Panc1 (cell line): Measurements from ENCODE around the gene CNOT6L. TPM values are rescaled to one million over a fixed set of nuclear protein-coding genes. Genes with fewer than 3 reads are reported as not detected.

Source experiments
- ATAC-seq: fragments of 200-7000 bp; cut with Tn5 transposase; 2 replicates; pipeline ENCODE4 v1.9.1; 2020; ENCODE audit warnings: mild to moderate bottlenecking, moderate library complexity
- BruUV-seq: library from RNA; stranded (reverse); fragments of 400-500 nt; replicated peaks from 2 replicates; lab custom pipeline; 2021; lab: Mats Ljungman, UMichigan
- CTCF ChIA-PET: fragments of 300-600 bp; sonication (Branson Sonifier 250); formaldehyde crosslinking; loops from one replicate; lab custom pipeline; 2022; ENCODE audit warnings: antibody characterized with exemption; lab: Charles Lee
- POLR2A ChIA-PET: fragments of 300-600 bp; sonication (Branson Sonifier 250); formaldehyde crosslinking; loops from one replicate; lab custom pipeline; 2022; ENCODE audit warnings: antibody characterized with exemption; lab: Charles Lee
- DNase-seq: peaks from one replicate; pipeline ENCODE4 v3.0.0-alpha.2; 2010; ENCODE audit warnings: low read depth, low spot score
- H3K27ac ChIP-seq: 2 replicates; pipeline ENCODE4 v1.5.1; 2011; ENCODE audit warnings: mild to moderate bottlenecking, low read length, inconsistent platforms
- H3K27me3 ChIP-seq: fragments of 200-500 bp; sonication (Bioruptor generic); 2 replicates; pipeline ENCODE4 v1.6.0; 2014; ENCODE audit warnings: low read length, inconsistent platforms; ENCODE audit not compliant: control insufficient read depth, insufficient read depth
- H3K36me3 ChIP-seq: fragments of 200-500 bp; sonication (Bioruptor generic); 2 replicates; pipeline ENCODE4 v1.5.1; 2014; ENCODE audit warnings: inconsistent platforms, mild to moderate bottlenecking, low read length, moderate library complexity; ENCODE audit not compliant: control insufficient read depth, insufficient read depth
- H3K4me1 ChIP-seq: 2 replicates; pipeline ENCODE4 v1.5.1; 2011; ENCODE audit warnings: inconsistent platforms, mild to moderate bottlenecking, low read length, moderate library complexity; ENCODE audit not compliant: control insufficient read depth, insufficient read depth
- H3K4me3 ChIP-seq, 2 experiments: 2 replicates each; pipeline ENCODE4 v1.5.1; 2011 to 2012; ENCODE audit warnings: low read depth in 2 of 2, low read length in 2 of 2, mild to moderate bottlenecking in 2 of 2, inconsistent platforms in 1 of 2, moderate library complexity in 1 of 2
- H3K9me3 ChIP-seq: fragments of 200-500 bp; sonication (Bioruptor generic); 2 replicates; pipeline ENCODE4 v1.5.1; 2014; ENCODE audit warnings: low read depth, mild to moderate bottlenecking, inconsistent platforms, low read length, moderate library complexity; ENCODE audit not compliant: control insufficient read depth, insufficient read depth
- CTCF ChIP-seq: fragments of 450-650 bp; IDR thresholded peaks from 2 replicates; pipeline ENCODE4 v1.5.1; 2017; ENCODE audit warnings: mild to moderate bottlenecking
- POLR2AphosphoS5 ChIP-seq: IDR thresholded peaks from 2 replicates; pipeline ENCODE4 v1.6.1; 2012; ENCODE audit warnings: mild to moderate bottlenecking, low read depth, low read length, moderate library complexity
- REST ChIP-seq, 2 experiments: IDR thresholded peaks; 2 replicates each; pipeline ENCODE4 v1.6.1; 2011 to 2012; ENCODE audit warnings: low read depth in 2 of 2, control low read depth in 1 of 2, low read length in 1 of 2, mild to moderate bottlenecking in 1 of 2, moderate library complexity in 1 of 2; ENCODE audit not compliant: insufficient read depth in 1 of 2
- SIN3A ChIP-seq: IDR thresholded peaks from 2 replicates; pipeline ENCODE4 v1.6.1; 2012; ENCODE audit warnings: low read depth, mild to moderate bottlenecking, low read length, moderate library complexity, borderline replicate concordance; ENCODE audit not compliant: insufficient read depth
- TCF7L2 ChIP-seq: IDR thresholded peaks from 2 replicates; pipeline ENCODE4 v1.6.1; 2011; ENCODE audit warnings: mild to moderate bottlenecking, low read depth, low read length, inconsistent platforms
- in situ Hi-C: cut with HindIII; loops from 2 replicates; pipeline ENCODE4 v1.10.0; 2016; ENCODE audit warnings: low sequenced_read_pairs, low pct_unique_long_range_greater_than_20kb
- intact Hi-C: fragments of 100-400 bp; cut with micrococcal nuclease; formaldehyde crosslinking; loops from one replicate; pipeline ENCODE4 v1.10.0; 2022; ENCODE audit not compliant: unreplicated experiment
- total RNA-seq: library from RNA; stranded (reverse); gene quantifications from one replicate; pipeline ENCODE4 v1.2.1, GENCODE V29; 2021; ENCODE audit not compliant: unreplicated experiment

The CNOT6L gene
- total RNA-seq, 1 experiment from 2014 or later, result 18.3 TPM

DNA sequence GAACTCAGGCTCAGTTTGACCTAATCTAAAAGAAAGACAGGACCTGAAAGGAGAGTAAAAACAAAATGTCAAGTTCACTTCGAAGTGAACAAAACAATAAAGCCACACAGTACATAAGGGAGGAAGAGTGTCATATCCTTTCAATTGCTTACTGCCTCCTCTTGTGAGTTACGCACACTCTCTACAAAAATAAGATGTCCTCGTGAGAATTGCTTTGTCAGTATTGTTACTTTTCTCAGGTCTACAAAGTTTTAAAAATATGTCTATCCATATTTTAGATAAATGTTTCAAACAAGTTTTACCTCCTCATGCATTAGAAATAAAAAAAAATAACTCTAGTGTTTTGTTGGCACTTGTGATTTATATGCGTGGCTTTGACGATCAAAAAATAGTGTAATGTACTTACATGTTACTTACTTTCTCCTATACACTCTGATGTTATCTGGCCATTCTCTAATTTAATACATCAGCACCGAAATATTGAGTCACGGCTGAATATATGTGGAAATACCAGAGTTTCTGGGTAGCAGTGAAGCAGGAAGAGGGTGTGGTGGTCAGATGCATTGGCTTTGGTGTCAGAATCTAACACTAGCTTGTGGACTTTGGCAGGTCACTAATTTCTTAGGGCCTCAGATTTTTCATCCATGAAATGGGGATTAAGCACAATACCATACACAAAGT is 35.4 kb upstream of the CNOT6L start:
- no peaks in the 10 kb centered on the region for H3K9me3 ChIP-seq
- TF ChIP-seq REST (IDR thresholded peaks at IDR 0.05; ENCODE audit: insufficient read depth in 1 of 2, low read depth in 2 of 2, low read length in 1 of 2) (no peak), CTCF (no peak), SIN3A (no peak), TCF7L2 (no peak), POLR2AphosphoS5 (no peak)
- no peak overlapping the region for H3K27ac ChIP-seq
- ChIA-PET POLR2A (no interaction called here), CTCF (no interaction called here)
- H3K4me3 ChIP-seq, result no peak overlapping the region
- intact Hi-C loops (no loop called here), in situ Hi-C loops (no loop called here)
- ATAC-seq (no peak), DNase-seq (no peak)
- no peaks in the 10 kb centered on the region for H3K4me1 ChIP-seq
- no TSS peak for BruUV-seq
- no peaks in the 10 kb centered on the region for H3K36me3 ChIP-seq
- no peaks in the 10 kb centered on the region for H3K27me3 ChIP-seq

DNA sequence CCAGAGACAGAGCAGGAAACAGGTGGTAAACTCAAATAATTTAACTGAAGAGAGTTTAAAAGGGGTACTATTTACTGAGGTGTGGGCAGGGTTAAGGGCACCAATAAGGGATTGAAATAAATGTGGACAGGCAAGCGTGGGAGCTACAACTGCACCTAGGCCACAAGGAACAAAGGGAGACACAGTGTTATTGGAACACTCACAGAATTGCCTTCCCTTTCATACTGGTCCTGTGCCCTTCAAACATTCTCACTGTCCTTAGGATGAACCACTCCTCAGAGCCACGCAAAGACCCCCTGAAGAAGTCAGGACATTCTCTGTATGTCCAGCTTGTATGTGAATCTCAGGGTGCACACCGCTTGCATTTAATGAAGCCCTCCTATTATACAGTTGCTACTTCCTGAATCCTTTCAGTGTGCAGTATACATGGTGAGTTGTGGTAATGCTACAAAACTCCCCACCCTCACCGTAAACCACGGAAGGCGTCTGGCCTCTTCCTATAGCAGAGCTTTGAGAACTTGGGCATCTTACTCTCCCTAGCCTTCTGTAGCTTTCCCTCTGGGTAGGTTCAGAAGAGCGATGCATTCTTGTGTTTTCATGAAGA is 33.8 kb upstream of the CNOT6L start:
- intact Hi-C loops (no loop called here), in situ Hi-C loops (no loop called here)
- no TSS peak for BruUV-seq
- DNase-seq, result no peak
- Histone ChIP-seq H3K27ac (no peak overlapping the region), H3K4me3 (no peak overlapping the region), H3K4me1 (no peaks in the 10 kb centered on the region), H3K36me3 (no peaks in the 10 kb centered on the region), H3K27me3 (no peaks in the 10 kb centered on the region), H3K9me3 (no peaks in the 10 kb centered on the region)
- TF ChIP-seq SIN3A (no peak), TCF7L2 (no peak), REST (IDR thresholded peaks at IDR 0.05; ENCODE audit: insufficient read depth in 1 of 2, low read depth in 2 of 2, low read length in 1 of 2) (no peak), POLR2AphosphoS5 (no peak), CTCF (no peak)
- CTCF ChIA-PET, result no interaction called here
- ATAC-seq, result no peak
- POLR2A ChIA-PET, result no interaction called here
